ENCODE data around the gene RSBN1. TPM values are rescaled to one million over a fixed set of nuclear protein-coding genes. Genes with fewer than 3 reads are reported as not detected.
"Not testable (repeated sequence)": the region's sequence is repeated elsewhere in the genome, so short reads cannot be mapped to it uniquely, and the experiment has no call there.

Gene RSBN1
- total RNA-seq, 1 experiment from 2014 or later: 15.5 TPM

- H3K27ac Mint-ChIP-seq: no peak overlapping the region
- no peak for TF ChIP-seq ARID4B (CRISPR knock-in tag; IDR thresholded peaks at IDR 0.05; ENCODE audit: borderline replicate concordance)
- no peak for TF ChIP-seq ZBTB21 (CRISPR knock-in tag; IDR thresholded peaks at IDR 0.05; ENCODE audit: borderline replicate concordance)
- no peak for TF ChIP-seq ESRRA (CRISPR knock-in tag; IDR thresholded peaks at IDR 0.05; ENCODE audit: borderline replicate concordance)
- TF ChIP-seq HMGA2 (CRISPR knock-in tag; IDR thresholded peaks at IDR 0.05): no peak
- TF ChIP-seq IRF2 (CRISPR knock-in tag; IDR thresholded peaks at IDR 0.05; ENCODE audit: borderline replicate concordance, low read depth): no peak
- DNase-seq (ENCODE audit: low spot score) (no peak), ATAC-seq (no peak)
- H3K9me3 Mint-ChIP-seq: peaks cover 44% of the 10 kb centered on the region
- no peak overlapping the region for H3K4me3 Mint-ChIP-seq
- peaks cover 72% of the 10 kb centered on the region for H3K36me3 Mint-ChIP-seq
- POLR2A ChIA-PET: no interaction called here
- CTCF ChIA-PET: no interaction called here
- no peaks in the 10 kb centered on the region for H3K4me1 Mint-ChIP-seq
- no peaks in the 10 kb centered on the region for H3K27me3 Mint-ChIP-seq (ENCODE audit: low read depth)
These were observed 91.3 kb downstream of the RSBN1 start for GRCh38 chr1:113721010-113721409.

- H3K4me3 Mint-ChIP-seq; H3K4me1 Mint-ChIP-seq; H3K27ac Mint-ChIP-seq; POLR2A ChIA-PET; CTCF ChIA-PET; ATAC-seq; DNase-seq (ENCODE audit: low spot score); H3K27me3 Mint-ChIP-seq (ENCODE audit: low read depth): not testable (repeated sequence)
- Mint-ChIP-seq H3K36me3 (peaks cover 61% of the 10 kb centered on the region), H3K9me3 (peaks cover 44% of the 10 kb centered on the region)
These were observed 93.7 kb downstream of the RSBN1 start for GRCh38 chr1:113718621-113719020.

- H3K36me3 Mint-ChIP-seq: peaks cover 55% of the 10 kb centered on the region
- DNase-seq (ENCODE audit: low spot score); H3K4me1 Mint-ChIP-seq; POLR2A ChIA-PET; H3K27me3 Mint-ChIP-seq (ENCODE audit: low read depth); H3K4me3 Mint-ChIP-seq; ATAC-seq; CTCF ChIA-PET; H3K27ac Mint-ChIP-seq: not testable (repeated sequence)
- peaks cover 44% of the 10 kb centered on the region for H3K9me3 Mint-ChIP-seq
These were observed 94.8 kb downstream of the RSBN1 start for GRCh38 chr1:113717506-113717905.

GRCh38 chr1:113714606-113715269, 97.5 kb downstream of the RSBN1 start:
- TF ChIP-seq KAT7 (CRISPR knock-in tag; IDR thresholded peaks at IDR 0.05; ENCODE audit: borderline replicate concordance) (no peak), ZSCAN18 (CRISPR knock-in tag; IDR thresholded peaks at IDR 0.05) (no peak), NR2C2 (CRISPR knock-in tag; IDR thresholded peaks at IDR 0.05) (no peak), FOXJ3 (CRISPR knock-in tag; IDR thresholded peaks at IDR 0.05; ENCODE audit: borderline replicate concordance) (no peak), SP1 (CRISPR knock-in tag; conservative IDR thresholded peaks at IDR 0.05) (no peak), ERG (CRISPR knock-in tag; IDR thresholded peaks at IDR 0.05) (no peak), GTF2I (CRISPR knock-in tag; conservative IDR thresholded peaks at IDR 0.05) (no peak), JUN (CRISPR knock-in tag; IDR thresholded peaks at IDR 0.05) (no peak), JAZF1 (CRISPR knock-in tag; IDR thresholded peaks at IDR 0.05) (no peak)
- POLR2A ChIA-PET: no interaction called here
- H3K27ac Mint-ChIP-seq: peak overlapping the region; percentile 7; the same call in 1 of the 2 replicates
- H3K27me3 Mint-ChIP-seq (ENCODE audit: low read depth): no peaks in the 10 kb centered on the region
- no peaks in the 10 kb centered on the region for H3K4me1 Mint-ChIP-seq
- CTCF ChIA-PET: interaction anchor here (1.0 to 1.3 kb wide), 2 partner anchors 21 to 31 kb away, joined by 3 read pairs; no protein-coding TSS in a partner anchor
- no peak overlapping the region for H3K4me3 Mint-ChIP-seq
- peaks cover 23% of the 10 kb centered on the region for H3K9me3 Mint-ChIP-seq
- DNase-seq (ENCODE audit: low spot score) (no peak), ATAC-seq (no peak)
- peaks cover 38% of the 10 kb centered on the region for H3K36me3 Mint-ChIP-seq
